Inflammatory macrophage treated with lipopolysaccharide for 1 hour (primary cell): ENCODE results near the gene AP4B1.
"Not testable (repeated sequence)": the region's sequence is repeated elsewhere in the genome, so short reads cannot be mapped to it uniquely, and the experiment has no call there.

Source experiments
- DNase-seq, 2 donors: peaks; one replicate each; pipeline ENCODE4 v3.0.0-alpha.2; 2020 to 2022

The AP4B1 gene

DNA sequence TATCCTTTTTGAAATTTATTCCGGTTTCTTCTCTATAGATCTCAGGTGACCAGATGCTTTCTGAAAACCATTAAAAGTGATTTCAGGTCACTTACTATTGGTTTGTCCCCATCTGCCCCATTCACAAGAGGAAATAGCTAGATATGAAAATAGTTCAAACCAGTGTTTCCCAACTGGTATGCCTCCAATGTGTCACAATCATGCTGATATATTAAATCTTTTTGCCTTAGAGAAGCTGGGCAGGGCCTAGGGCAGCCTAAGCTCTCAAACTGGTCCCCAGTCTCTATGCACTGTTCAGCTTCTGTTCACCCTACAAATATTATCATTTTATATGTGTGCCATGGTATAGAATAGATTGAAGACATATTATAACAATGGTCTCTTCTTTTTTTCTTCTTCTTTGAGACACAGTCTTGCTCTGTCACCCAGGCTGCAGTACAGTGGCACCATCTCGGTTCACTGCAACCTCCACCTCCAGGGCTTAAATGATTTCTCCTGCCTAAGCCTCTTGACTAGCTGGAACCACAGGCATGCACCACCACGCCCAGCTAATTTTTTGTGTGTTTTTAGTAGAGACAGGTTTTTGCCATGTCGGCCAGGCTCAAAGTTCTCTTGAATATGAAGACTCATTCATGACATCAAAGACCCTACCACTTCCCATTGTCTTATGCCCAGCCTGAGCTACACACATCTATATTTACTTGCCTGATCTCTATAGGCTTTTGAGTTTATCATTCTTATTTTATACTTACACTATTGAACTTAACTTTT, 48.8 kb downstream of the AP4B1 start:
- peak; percentile 34 to 40 for DNase-seq

DNA sequence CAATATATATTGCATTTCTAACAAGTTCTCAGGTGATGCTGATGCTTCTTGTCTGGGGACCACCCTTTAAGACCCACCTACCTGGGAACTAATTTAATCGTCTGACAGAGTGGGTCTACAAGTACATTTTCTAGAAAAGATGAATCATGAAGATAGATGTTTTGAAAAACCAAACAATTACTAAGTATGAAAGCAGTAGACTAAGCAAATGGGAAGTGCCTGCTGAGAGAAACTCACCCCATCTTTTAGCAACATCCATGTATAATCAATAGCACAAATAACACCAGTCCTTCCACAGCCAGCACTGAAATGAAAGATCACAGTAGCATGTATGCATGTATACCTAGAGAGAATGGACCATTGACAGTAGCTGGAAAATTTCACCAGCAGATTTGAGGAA, 50.4 kb downstream of the AP4B1 start:
- no peak for DNase-seq

DNA sequence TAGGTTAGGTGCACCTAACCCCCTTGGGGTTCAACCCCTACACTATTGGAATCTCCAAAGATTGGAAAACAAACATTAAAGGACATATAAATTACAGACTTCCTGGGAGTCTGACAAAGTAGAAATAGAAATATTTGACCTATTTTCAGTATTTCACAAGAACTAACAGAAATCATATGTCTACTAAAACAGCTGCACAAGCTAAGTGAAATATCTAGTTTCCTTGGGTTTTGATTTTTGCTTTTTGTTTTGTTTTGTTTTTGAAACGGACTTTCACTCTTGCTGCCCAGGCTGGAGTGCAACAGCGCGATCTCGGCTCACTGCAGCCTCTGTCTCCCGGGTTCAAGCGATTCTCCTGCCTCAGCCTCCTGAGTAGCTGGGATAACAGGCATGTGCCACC, 51.9 kb downstream of the AP4B1 start:
- not testable (repeated sequence) for DNase-seq

DNA sequence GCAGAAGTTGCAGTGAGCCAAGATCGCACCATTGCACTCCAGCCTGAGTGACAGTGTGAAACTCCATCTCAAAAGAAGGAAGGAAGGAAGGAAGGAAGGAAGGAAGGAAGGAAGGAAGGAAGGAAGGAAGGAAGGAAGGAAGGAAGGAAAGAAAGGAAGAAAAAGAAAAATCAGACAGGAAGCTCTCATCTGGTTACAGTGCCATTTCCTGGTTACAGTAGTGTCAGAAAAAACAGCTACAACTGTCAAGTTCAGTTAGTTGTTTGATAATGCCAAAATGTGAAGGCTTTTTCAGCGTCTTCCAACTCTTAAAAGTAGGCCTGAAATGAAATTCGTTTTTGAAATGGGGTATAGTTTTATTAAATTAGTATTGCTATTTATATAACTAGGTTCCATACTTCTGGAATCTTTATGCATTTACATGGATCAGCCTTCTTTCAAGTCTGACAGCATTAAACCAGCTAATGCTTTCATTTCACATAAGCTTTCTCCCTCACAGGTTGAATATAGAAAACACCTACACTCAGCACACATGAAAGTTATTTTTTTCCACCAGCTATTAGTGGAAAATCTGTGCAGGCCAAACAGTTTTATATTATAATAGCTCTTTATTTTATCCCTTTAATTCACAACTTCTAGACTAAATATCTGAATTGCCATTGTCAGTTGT, 54.3 kb downstream of the AP4B1 start:
- no peak for DNase-seq

DNA sequence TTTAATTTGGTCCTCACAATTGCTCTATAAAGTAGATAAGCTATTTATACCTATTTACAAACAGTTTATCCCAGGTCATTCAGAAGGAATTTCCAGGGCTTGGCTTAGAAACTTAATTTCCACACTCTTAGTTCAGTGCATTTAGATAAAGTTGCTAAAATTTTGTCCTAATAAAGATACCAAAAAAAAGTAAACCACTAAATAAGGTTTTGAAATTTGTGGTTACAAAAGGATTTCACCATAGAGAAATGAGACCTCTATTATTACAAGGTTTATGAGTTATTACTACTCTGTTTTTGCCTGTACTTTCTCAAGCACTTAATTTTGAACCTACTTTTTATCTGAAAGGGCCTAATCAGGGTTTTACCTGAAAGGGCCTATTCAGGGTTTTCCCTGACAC, 55.5 kb downstream of the AP4B1 start:
- peak in 1 of 2 donors; percentile 29 for DNase-seq

DNA sequence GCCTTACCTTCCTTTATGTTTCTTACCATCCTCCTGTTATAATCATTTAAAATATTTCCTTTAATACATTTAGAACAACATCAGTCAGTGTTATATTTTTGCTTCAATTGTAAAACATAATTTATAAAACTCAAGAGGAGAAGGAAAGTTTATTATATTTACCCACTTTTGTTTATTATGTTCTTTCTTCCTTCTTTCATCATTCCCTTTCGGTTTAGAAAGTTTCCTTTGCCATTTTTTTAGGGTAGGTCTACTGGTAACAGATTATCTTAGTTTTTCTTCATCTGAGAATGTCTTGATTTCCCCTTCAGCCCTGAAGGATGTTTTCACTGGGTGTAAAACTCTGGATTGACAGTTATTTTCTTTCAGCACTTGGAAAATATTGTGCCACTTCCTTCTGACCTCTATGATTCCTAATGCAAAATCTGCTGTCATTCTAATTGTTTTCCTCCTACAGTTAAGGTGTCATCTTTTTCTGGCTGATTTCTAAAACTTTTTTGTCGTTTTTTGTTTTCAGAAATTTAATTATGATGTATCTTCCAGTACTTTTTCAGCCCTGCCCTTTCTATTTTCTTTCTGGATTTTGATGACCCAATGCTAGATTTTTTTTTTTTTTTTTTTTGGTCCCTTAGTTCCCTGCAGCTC, 58.1 kb downstream of the AP4B1 start:
- DNase-seq = no peak
